Transverse colon (tissue), 4 donors: ENCODE measurements around the gene TMEM240. TPM values are rescaled to one million over a fixed set of nuclear protein-coding genes. Genes with fewer than 3 reads are reported as not detected.
A peak's percentile ranks its signal among the peaks of the same experiment; 100 is the strongest.

Source experiments
- DNase-seq: peaks from one replicate; pipeline ENCODE4 v3.0.0-alpha.2; 2019
- H3K27ac ChIP-seq, 4 donors: fragments of 200-600 bp; sonication (generic); 2 replicates each; pipeline ENCODE4 v1.5.1; 2016 to 2018; ENCODE audit warnings: inconsistent platforms in 4 of 4
- H3K27me3 ChIP-seq: fragments of 200-600 bp; sonication (generic); 2 replicates; pipeline ENCODE4 v1.5.1; 2017; ENCODE audit warnings: inconsistent platforms
- H3K36me3 ChIP-seq, 4 donors: fragments of 200-600 bp; sonication (generic); 2 replicates each; pipeline ENCODE4 v1.5.1; 2017 to 2019; ENCODE audit warnings: inconsistent platforms in 4 of 4
- H3K4me1 ChIP-seq, 4 donors: fragments of 200-600 bp; sonication (generic); 2 replicates each; pipeline ENCODE4 v1.5.1; 2017 to 2020; ENCODE audit warnings: inconsistent platforms in 4 of 4
- H3K4me3 ChIP-seq, 4 donors: fragments of 200-600 bp; sonication (generic); 1 replicate in 1 of 4; 2 replicates in 3 of 4; pipeline versions ENCODE4 v1.5.1 to v1.6.1; 2017 to 2019; ENCODE audit warnings: inconsistent platforms in 4 of 4
- H3K9me3 ChIP-seq, 2 donors: fragments of 200-600 bp; sonication (generic); 2 replicates each; pipeline ENCODE4 v1.5.1; 2017 to 2019; ENCODE audit warnings: inconsistent platforms in 2 of 2
- EP300 ChIP-seq: sonication (generic); formaldehyde crosslinking; IDR thresholded peaks from one replicate; pipeline ENCODE4 v1.6.1; 2017; ENCODE audit warnings: antibody characterized with exemption, low read depth
- POLR2A ChIP-seq: fragments of 450-650 bp; IDR thresholded peaks from one replicate; pipeline ENCODE4 v1.6.1; 2016; ENCODE audit warnings: antibody characterized with exemption, mild to moderate bottlenecking, moderate library complexity
- POLR2AphosphoS5 ChIP-seq, 3 donors: sonication (generic); formaldehyde crosslinking; IDR thresholded peaks; one replicate each; pipeline ENCODE4 v1.6.1; 2016; ENCODE audit warnings: antibody characterized with exemption in 3 of 3
- WGBS, 2 donors: methylation state at CpG; one replicate each; pipeline ENCODE4 v1.1.5; 2018; ENCODE audit warnings: low coverage in 1 of 2; 5-methylcytosine and 5-hydroxymethylcytosine counted together
- in situ Hi-C, 4 donors: fragments of 200-750 bp; cut with MboI; loops; one replicate each; pipeline versions ENCODE4 v1.15.0 to v1.15.1; 2017; ENCODE audit warnings: low sequenced_read_pairs in 3 of 4, low pct_ligation_motif_present in 1 of 4, low pct_unique_long_range_greater_than_20kb in 1 of 4
- intact Hi-C: fragments of 100-400 bp; cut with DNase I; formaldehyde crosslinking; loops from one replicate; pipeline ENCODE4 v1.15.1; 2023; ENCODE audit warnings: low total_unique reads
- total RNA-seq, 4 donors: library from RNA; depleted of rRNA; stranded (reverse); fragments of >200 nt; gene quantifications; one replicate each; pipeline ENCODE4 v1.1.0, GENCODE V29; 2016
- TF ChIP-seq, protein P1 (sequence below), 5 experiments: fragments of 200-600 bp in 3 of 5; fragments of 450-650 bp in 2 of 5; sonication (generic) in 3 of 5; IDR thresholded peaks; 1 replicate in 2 of 5; 2 replicates in 3 of 5; pipeline ENCODE4 v1.5.1; 2016 to 2017; ENCODE audit warnings: antibody characterized with exemption in 5 of 5, inconsistent platforms in 3 of 5, mild to moderate bottlenecking in 2 of 5, moderate library complexity in 1 of 5

Gene TMEM240
- total RNA-seq, 4 donors from 2014 or later: 3.8 to 27.3 (median 4.2) TPM; not detected in 1

DNA sequence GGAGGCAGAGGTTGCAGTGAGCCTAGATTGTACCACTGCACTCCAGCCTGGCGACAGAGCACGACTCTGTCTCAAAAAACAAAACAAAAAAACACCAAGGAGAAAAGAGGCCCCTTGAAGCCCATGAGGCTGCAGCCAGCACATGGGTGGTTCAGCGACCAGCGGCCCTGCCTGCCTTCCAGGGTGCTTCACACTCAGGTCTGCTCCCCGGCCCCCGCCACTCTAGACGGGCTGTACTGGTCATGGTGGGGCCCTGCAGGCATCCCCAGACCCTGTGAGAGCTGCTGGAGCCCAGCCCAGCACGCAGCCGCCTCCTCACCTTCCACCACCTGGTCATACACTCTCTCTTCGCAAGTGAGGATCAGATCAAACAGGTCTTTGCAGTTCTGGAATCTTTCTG lies 4.1 kb upstream of the TMEM240 start:
- 87 to 92% methylated on average over 5 to 10 of the region's 10 CpGs for WGBS, 2 donors
- Histone ChIP-seq H3K4me3 (no peak overlapping the region), H3K27ac (no peak overlapping the region), H3K27me3 (peaks cover 4% of the 10 kb centered on the region), H3K36me3 (no peaks in the 10 kb centered on the region), H3K4me1 (peaks cover 5 to 11% (median 9%) of the 10 kb centered on the region in 4 donors), H3K9me3 (no peaks in the 10 kb centered on the region)
- in situ Hi-C loops: no loop called here
- no peak for DNase-seq
- intact Hi-C loops: no loop called here
- TF ChIP-seq, protein P1, sequence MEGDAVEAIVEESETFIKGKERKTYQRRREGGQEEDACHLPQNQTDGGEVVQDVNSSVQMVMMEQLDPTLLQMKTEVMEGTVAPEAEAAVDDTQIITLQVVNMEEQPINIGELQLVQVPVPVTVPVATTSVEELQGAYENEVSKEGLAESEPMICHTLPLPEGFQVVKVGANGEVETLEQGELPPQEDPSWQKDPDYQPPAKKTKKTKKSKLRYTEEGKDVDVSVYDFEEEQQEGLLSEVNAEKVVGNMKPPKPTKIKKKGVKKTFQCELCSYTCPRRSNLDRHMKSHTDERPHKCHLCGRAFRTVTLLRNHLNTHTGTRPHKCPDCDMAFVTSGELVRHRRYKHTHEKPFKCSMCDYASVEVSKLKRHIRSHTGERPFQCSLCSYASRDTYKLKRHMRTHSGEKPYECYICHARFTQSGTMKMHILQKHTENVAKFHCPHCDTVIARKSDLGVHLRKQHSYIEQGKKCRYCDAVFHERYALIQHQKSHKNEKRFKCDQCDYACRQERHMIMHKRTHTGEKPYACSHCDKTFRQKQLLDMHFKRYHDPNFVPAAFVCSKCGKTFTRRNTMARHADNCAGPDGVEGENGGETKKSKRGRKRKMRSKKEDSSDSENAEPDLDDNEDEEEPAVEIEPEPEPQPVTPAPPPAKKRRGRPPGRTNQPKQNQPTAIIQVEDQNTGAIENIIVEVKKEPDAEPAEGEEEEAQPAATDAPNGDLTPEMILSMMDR (IDR thresholded peaks at IDR 0.05): no peak
- TF ChIP-seq EP300 (no peak), POLR2A (no peak), POLR2AphosphoS5 (IDR thresholded peaks at IDR 0.05) (no peak)

DNA sequence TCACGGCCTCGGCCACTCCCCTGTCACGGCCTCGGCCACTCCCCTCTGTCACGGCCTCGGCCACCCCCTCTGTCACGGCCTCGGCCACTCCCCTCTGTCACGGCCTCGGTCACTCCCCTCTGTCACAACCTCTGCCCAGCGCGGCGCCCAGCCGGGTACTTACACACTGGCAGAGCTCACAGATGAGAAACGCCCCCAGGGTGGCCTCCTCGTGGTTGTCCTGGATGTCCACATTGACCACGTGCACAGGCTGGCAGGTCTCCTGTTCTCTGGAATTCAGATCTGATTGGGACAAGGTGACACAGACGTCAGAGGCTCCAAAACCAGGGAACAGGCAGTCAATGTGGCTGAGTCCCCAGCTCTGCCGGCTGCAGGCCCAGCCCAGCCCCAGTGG lies 3.3 kb upstream of the TMEM240 start:
- no peak overlapping the region for H3K4me3 ChIP-seq
- no peak for DNase-seq
- H3K27ac ChIP-seq: no peak overlapping the region

DNA sequence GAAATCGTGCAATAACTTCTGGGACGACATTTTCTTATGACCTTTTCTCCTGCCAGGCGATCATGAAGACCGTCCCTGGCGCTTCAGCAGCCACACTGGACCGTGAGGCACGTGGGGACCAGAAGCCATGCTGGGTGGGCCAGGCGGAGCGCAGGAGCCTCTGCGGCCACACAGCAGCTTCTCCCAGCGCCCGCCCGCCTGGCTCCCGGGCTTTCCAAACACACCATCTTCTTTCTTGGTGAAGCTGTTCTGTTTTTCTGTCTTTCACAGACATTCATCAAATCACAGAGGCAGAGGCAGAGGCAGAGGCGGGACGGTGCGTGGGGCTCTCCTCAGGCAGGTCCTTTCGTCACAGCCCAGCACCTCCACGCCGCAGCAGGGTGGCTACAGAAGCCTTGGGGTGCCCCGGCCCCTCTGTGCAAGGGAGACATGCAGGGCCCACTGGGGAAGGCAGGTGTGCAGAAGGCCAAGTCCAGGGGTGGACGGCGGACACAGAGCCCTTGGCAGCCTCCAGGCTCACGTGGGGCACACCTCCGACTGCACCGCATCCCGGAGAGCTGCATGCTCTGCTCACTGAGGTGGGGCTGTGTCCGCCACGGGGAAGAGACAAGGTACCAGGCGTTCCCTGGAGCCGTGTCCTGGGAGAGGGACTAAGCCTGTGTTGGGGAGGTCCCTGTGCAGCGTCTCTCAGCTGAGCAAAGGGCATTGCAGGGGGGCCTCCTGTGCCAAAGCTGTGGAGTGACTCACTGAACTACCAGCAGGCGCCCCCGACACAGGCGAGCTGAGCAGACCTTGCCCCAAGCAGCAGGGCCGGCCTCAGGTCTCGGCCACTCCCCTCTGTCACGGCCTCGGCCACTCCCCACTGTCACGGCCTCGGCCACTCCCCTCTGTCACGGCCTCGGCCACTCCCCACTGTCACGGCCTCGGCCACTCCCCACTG lies 2.6 kb upstream of the TMEM240 start:
- DNase-seq: peak; percentile 21
- 86 to 90% methylated on average over 2 to 42 of the region's 45 CpGs for WGBS, 2 donors
- Histone ChIP-seq H3K36me3 (no peaks in the 10 kb centered on the region), H3K4me1 (peaks cover 5 to 19% (median 12%) of the 10 kb centered on the region in 4 donors), H3K4me3 (no peak overlapping the region), H3K9me3 (no peaks in the 10 kb centered on the region), H3K27me3 (peaks cover 9% of the 10 kb centered on the region), H3K27ac (no peak overlapping the region)
- TF ChIP-seq EP300 (no peak), POLR2AphosphoS5 (IDR thresholded peaks at IDR 0.05) (no peak), POLR2A (no peak)
- TF ChIP-seq, protein P1 (IDR thresholded peaks at IDR 0.05): no peak
- in situ Hi-C loops: no loop called here
- intact Hi-C loops: no loop called here

More for the DNA sequence above, 3.3 kb upstream of the TMEM240 start:
- TF ChIP-seq POLR2AphosphoS5 (IDR thresholded peaks at IDR 0.05): no peak
- TF ChIP-seq EP300: no peak
- no peak for TF ChIP-seq POLR2A
- TF ChIP-seq, protein P1 (IDR thresholded peaks at IDR 0.05): no peak
- peaks cover 5 to 19% (median 12%) of the 10 kb centered on the region in 4 donors for H3K4me1 ChIP-seq
- WGBS, 2 donors: 72% methylated on average over 19 of the region's 19 CpGs; no CpG with 5 or more reads in 1 of the 2 donors
- no peaks in the 10 kb centered on the region for H3K9me3 ChIP-seq
- in situ Hi-C loops (no loop called here), intact Hi-C loops (no loop called here)
- peaks cover 9% of the 10 kb centered on the region for H3K27me3 ChIP-seq
- no peaks in the 10 kb centered on the region for H3K36me3 ChIP-seq

DNA sequence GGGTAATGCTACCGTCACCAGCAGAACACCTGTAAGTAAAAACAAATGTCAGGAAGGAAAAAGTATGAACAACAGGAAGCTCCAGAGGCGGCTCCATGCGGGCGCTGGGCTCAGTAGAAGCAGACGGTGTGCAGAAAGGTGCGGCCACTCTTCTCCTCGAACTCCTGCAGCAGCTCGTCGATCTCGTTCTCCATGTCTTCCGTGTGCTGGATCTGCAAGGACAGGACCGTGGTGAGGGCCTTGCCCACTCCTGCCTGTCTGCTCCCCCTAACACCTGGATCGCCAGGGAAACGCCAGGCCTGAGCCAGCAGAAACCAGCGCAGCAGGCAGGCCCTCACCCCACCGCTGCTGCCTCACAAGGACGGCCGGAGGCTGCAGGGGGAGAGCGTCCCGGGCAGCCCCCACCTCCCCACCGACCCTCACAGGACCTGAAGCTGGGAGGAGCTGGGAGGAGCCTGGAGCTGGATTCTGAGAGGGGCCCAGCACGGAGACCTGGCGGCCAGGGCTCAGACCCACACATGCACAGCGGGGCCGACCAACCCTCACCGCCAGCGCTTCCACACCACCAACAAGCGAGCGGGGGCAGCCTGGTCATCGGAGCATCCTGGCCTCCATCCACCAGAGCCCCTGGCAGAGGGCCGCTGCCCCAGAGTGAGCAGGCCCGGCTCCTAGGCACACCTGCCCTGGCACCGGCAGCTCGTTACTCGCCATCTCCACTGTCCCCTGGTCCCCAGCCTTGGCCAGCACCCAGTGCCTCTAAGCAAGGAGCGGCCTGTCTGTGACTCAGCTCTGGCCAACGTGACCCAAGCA lies 1.7 kb upstream of the TMEM240 start:
- Histone ChIP-seq H3K4me3 (no peak overlapping the region), H3K36me3 (no peaks in the 10 kb centered on the region), H3K27ac (no peak overlapping the region), H3K9me3 (no peaks in the 10 kb centered on the region), H3K4me1 (peaks cover 5 to 19% (median 12%) of the 10 kb centered on the region in 4 donors), H3K27me3 (peaks cover 9% of the 10 kb centered on the region)
- in situ Hi-C loops: no loop called here
- 87 to 89% methylated on average over 11 to 33 of the region's 37 CpGs for WGBS, 2 donors
- no peak for TF ChIP-seq POLR2A
- no peak for TF ChIP-seq POLR2AphosphoS5 (IDR thresholded peaks at IDR 0.05)
- no peak for TF ChIP-seq EP300
- TF ChIP-seq, protein P1 (IDR thresholded peaks at IDR 0.05): no peak
- intact Hi-C loops: no loop called here
- DNase-seq: no peak
